ENCODE data around the gene TAPT1.

Gene TAPT1

DNA sequence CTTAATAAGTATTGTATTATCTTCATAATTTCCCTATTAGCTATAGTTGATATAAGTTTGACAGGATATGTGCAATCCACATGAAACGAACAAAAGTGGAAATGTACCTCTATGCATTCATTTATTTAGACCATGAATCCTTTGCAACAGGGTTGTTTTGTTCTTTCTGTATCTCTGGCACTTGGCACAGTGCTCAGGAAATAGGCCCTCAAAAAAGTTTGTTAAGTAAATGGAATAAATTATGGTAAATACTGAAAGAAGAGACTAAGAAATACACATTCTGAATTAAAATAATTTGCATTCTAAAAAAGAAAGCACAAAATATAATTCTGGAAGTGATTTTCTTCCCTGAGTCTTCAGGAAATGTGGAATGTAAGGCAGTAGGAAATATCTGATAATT lies 39.3 kb downstream of the TAPT1 start:
- TF ChIP-seq CTCF (IDR thresholded peaks at IDR 0.05; ENCODE audit: low read depth, low read length), result no peak
- H3K4me3 ChIP-seq (replicated peaks in 1 of 2; ENCODE audit: low read depth in 2 of 2, low read length in 2 of 2), result no peak overlapping the region
- no peak for DNase-seq (ENCODE audit: low read depth in 2 of 2)

DNA sequence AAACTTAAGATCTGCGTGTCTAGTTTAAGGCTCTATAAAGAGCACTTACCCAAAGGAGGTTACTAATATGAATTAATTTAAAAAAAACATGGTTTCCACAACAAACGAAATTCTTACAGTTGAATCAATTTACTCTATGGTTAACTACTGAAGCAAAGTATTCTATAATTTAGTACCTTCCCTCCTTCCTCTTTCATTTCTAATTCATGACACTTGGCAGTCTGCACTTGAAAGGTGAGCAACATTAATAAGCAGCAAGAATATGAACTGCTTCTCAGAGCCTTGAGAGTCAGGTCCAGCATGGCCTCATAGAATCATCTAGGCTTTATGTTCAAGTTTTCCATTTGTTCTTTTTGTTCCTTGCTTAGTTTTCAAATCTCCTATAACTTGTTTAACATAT lies 42.7 kb downstream of the TAPT1 start:
- DNase-seq (ENCODE audit: low read depth in 2 of 2), result no peak
- no peak for TF ChIP-seq CTCF (IDR thresholded peaks at IDR 0.05; ENCODE audit: low read depth, low read length)
- H3K4me3 ChIP-seq (replicated peaks in 1 of 2; ENCODE audit: low read depth in 2 of 2, low read length in 2 of 2), result no peak overlapping the region

DNA sequence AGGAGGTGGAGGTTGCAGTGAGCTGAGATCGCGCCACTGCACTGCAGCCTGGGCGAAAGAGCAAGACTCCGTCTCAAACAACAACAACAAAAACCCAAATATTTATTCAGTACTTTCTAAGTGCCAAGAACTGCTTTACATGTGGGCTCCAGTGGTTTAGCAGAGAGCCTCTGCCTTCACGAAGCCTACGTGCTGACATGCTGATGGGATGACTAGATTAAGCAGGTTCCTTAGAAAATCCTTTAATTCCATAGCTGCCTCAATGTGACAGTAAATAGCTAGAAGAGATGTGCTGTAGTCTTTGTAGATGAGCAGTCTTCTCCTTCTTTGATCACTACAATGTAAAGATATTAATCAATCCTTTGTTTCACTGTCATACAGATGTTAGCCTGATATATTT lies 49.6 kb downstream of the TAPT1 start:
- no peak for TF ChIP-seq CTCF (IDR thresholded peaks at IDR 0.05; ENCODE audit: low read depth, low read length)
- no peak for DNase-seq (ENCODE audit: low read depth in 2 of 2)

DNA sequence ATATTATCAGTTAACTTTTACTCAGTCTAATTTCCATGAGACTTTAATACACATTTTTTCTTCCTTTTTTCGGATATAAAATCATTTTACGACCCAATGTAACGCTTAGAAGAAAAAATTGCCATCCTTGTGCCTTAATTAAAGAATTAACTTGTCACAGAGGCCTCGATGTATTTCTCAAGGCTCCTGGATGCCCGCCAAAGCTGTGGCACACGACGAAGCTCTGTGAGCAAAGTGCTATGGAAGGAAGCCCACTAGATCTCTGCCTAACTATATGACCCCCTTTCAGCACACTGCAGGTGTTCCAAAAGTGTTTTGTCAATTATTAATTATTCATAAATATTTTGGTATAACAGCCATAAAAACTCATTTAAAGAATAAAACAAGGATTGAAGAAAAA lies 54.4 kb downstream of the TAPT1 start:
- no peak overlapping the region for H3K4me3 ChIP-seq (replicated peaks in 1 of 2; ENCODE audit: low read depth in 2 of 2, low read length in 2 of 2)
- no peak for DNase-seq (ENCODE audit: low read depth in 2 of 2)
- no peak for TF ChIP-seq CTCF (IDR thresholded peaks at IDR 0.05; ENCODE audit: low read depth, low read length)

More for the DNA sequence above, 49.6 kb downstream of the TAPT1 start:
- H3K4me3 ChIP-seq (replicated peaks in 1 of 2; ENCODE audit: low read depth in 2 of 2, low read length in 2 of 2), result no peak overlapping the region

DNA sequence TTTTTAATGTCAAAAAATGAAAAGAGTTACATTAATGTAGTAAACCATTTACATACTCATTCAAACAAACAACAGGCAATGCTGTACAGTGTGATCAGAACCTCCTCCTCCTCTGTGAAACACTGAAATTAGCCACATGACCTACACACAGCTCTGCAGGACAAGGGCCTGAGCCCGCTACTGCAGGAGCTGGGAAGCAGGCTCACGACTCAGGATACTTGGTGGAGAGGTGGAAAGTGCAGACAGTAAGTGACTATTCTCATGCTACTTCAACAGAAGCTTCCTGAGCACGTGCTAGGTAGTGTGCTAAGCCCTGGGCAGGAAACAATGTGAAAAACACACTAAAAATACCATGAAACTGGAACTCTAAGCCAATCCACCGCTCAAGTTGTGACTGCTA lies 56.8 kb downstream of the TAPT1 start:
- TF ChIP-seq CTCF (IDR thresholded peaks at IDR 0.05; ENCODE audit: low read depth, low read length), result no peak
- DNase-seq (ENCODE audit: low read depth in 2 of 2), result no peak
- H3K4me3 ChIP-seq (replicated peaks in 1 of 2; ENCODE audit: low read depth in 2 of 2, low read length in 2 of 2), result no peak overlapping the region

- no peak for DNase-seq (ENCODE audit: low read depth in 2 of 2)
- H3K4me3 ChIP-seq (replicated peaks in 1 of 2; ENCODE audit: low read depth in 2 of 2, low read length in 2 of 2), result no peak overlapping the region
- no peak for TF ChIP-seq CTCF (IDR thresholded peaks at IDR 0.05; ENCODE audit: low read depth, low read length)
These were observed 57.4 kb downstream of the TAPT1 start for GRCh38 chr4:16168710-16169388.

- no peak for DNase-seq (ENCODE audit: low read depth in 2 of 2)
- H3K4me3 ChIP-seq (replicated peaks in 1 of 2; ENCODE audit: low read depth in 2 of 2, low read length in 2 of 2), result no peak overlapping the region
- no peak for TF ChIP-seq CTCF (IDR thresholded peaks at IDR 0.05; ENCODE audit: low read depth, low read length)
These were observed 58.1 kb downstream of the TAPT1 start for GRCh38 chr4:16168144-16168543.

All from cardiac fibroblast (primary cell).